ENCODE measurements around the gene OR52L1.

The OR52L1 gene

DNA sequence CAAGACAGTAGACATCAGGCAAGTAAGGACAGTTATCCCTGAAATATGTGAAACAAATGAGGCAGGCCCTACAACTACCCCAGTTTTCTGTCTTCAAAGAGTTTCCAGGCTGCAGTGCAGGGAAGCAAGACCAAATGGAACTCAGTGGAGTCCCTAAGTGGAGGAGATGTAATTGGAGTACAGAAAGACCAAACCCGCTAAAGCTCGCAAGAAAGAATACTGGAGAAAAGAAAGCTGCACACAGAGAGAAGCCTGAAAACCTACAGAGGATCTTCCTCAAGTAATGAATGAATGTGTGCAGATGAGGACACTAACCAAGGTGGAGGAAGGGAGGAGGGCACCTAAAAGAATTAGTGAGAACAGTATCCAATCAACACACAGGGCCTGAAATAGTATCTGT, 46.0 kb downstream of the OR52L1 start:
- no peak for DNase-seq (ENCODE audit: low spot score)

- DNase-seq (ENCODE audit: low spot score), result no peak
These were observed 48.2 kb downstream of the OR52L1 start for GRCh38 chr11:5938603-5938965.

GRCh38 chr11:5937868-5938602, 48.8 kb downstream of the OR52L1 start:
- no peak for DNase-seq (ENCODE audit: low spot score)

Measured in cerebellar cortex (tissue), 1 donor.